Measurements from ENCODE around the gene TRPM2. TPM values are rescaled to one million over a fixed set of nuclear protein-coding genes. Genes with fewer than 3 reads are reported as not detected.

TRPM2 gene
- total and polyA plus RNA-seq, 2 donors (not counting 3 experiments of a cell fraction or from before 2014, with no cell fraction given): not detected

DNA sequence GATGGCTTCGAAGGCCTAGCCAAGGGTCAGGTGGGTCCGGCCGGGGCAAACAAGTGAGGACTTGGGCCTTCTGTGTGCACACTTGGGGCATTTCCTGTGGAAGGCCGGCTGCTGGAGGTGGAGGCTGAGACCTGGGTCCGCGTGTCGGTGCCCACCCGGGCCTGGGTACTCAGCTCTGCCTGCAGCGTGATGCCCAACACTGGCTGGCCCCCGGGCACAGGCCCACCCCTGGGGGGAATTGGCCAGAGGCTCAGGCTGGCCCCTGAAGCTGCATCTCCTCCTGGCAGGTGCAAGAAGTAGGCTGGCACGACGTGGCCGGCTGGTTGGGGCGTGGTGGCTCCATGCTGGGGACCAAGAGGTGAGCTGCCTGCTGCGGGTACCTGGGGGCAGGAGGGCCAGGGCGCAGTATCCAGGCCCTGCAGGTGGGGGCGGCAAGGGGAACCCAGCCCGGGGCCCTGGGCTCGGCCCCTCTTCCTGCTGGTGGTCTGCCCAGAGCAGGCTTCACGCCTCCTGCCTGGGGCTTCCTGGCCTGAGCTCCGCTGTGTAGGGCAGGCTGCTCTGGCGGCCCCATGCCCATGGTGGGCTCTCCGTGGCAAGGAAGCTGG, 31.5 kb upstream of the TRPM2 start:
- POLR2A ChIA-PET: no interaction called here
- no peaks in the 10 kb centered on the region for H3K9me1 ChIP-seq (replicated peaks; ENCODE audit: control insufficient read depth, extremely low read depth, insufficient read depth, low read length)
- H3K36me3 ChIP-seq (ENCODE audit: control insufficient read depth in 2 of 2, extremely low read depth in 1 of 2, insufficient read depth in 2 of 2, low read length in 2 of 2): peaks cover 7 to 51% of the 10 kb centered on the region in 2 experiments
- CTCF ChIA-PET: no interaction called here
- H3K27ac ChIP-seq (ENCODE audit: insufficient read depth, low read depth, low read length): no peak overlapping the region
- intact Hi-C loops (cut with micrococcal nuclease) (no loop called here), dilution Hi-C loops (cut with MboI; ENCODE audit: extremely low pct_ligation_motif_present, low sequenced_read_pairs) (no loop called here)
- DNase-seq (ENCODE audit: low read depth, low spot score) (no peak), FAIRE-seq (no peak)
- no peaks in the 10 kb centered on the region for H3K79me2 ChIP-seq (ENCODE audit: control insufficient read depth, insufficient read depth, low read length)
- H3K4me2 ChIP-seq (ENCODE audit: insufficient read depth, low read length): no peak overlapping the region
- no TSS peak for BruUV-seq (replicated peaks)
- no peaks in the 10 kb centered on the region for H4K20me1 ChIP-seq (replicated peaks; ENCODE audit: control insufficient read depth, extremely low read depth, insufficient read depth, low read length)
- no peaks in the 10 kb centered on the region for H3K27me3 ChIP-seq (ENCODE audit: control insufficient read depth in 2 of 2, insufficient read depth in 2 of 2, low read length in 2 of 2)
- H3K9me3 ChIP-seq (replicated peaks; ENCODE audit: control insufficient read depth, insufficient read depth, low read length): no peaks in the 10 kb centered on the region
- no peak overlapping the region for H3K4me3 ChIP-seq (replicated peaks in 1 of 3; ENCODE audit: insufficient read depth in 1 of 3, low read depth in 1 of 3, low read length in 3 of 3)
- no peak overlapping the region for H3K9ac ChIP-seq (replicated peaks; ENCODE audit: extremely low read depth, insufficient read depth, low read length)
- H3K4me1 ChIP-seq (ENCODE audit: control insufficient read depth, extremely low read depth, insufficient read depth, low read length): no peaks in the 10 kb centered on the region
- no peak overlapping the region for H2AFZ ChIP-seq (ENCODE audit: low read depth, low read length)
- TF ChIP-seq JUN (IDR thresholded peaks at IDR 0.05; ENCODE audit: borderline replicate concordance, insufficient read depth, insufficient read length, low read depth) (no peak), POLR2A (IDR thresholded peaks at IDR 0.05; ENCODE audit: low read depth, low read length) (no peak), MYC (IDR thresholded peaks at IDR 0.05; ENCODE audit: low read depth, low read length) (no peak), EZH2 (IDR thresholded peaks at IDR 0.05; ENCODE audit: borderline replicate concordance, low read depth, low read length, severe bottlenecking) (no peak), POLR2AphosphoS5 (IDR thresholded peaks at IDR 0.05; ENCODE audit: insufficient read depth, low read depth, low read length) (no peak), GATA2 (IDR thresholded peaks at IDR 0.05; ENCODE audit: insufficient read depth, insufficient read length, low read depth, low read length) (no peak), FOS (IDR thresholded peaks at IDR 0.05; ENCODE audit: borderline replicate concordance, insufficient read depth, low read length) (no peak)
- TF ChIP-seq, protein P1, sequence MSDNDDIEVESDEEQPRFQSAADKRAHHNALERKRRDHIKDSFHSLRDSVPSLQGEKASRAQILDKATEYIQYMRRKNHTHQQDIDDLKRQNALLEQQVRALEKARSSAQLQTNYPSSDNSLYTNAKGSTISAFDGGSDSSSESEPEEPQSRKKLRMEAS (IDR thresholded peaks at IDR 0.05; ENCODE audit: insufficient read depth, insufficient read length): no peak
- TF ChIP-seq, protein P2, sequence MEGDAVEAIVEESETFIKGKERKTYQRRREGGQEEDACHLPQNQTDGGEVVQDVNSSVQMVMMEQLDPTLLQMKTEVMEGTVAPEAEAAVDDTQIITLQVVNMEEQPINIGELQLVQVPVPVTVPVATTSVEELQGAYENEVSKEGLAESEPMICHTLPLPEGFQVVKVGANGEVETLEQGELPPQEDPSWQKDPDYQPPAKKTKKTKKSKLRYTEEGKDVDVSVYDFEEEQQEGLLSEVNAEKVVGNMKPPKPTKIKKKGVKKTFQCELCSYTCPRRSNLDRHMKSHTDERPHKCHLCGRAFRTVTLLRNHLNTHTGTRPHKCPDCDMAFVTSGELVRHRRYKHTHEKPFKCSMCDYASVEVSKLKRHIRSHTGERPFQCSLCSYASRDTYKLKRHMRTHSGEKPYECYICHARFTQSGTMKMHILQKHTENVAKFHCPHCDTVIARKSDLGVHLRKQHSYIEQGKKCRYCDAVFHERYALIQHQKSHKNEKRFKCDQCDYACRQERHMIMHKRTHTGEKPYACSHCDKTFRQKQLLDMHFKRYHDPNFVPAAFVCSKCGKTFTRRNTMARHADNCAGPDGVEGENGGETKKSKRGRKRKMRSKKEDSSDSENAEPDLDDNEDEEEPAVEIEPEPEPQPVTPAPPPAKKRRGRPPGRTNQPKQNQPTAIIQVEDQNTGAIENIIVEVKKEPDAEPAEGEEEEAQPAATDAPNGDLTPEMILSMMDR (IDR thresholded peaks at IDR 0.05; ENCODE audit: extremely low read depth in 1 of 2, insufficient read depth in 1 of 2, low read depth in 1 of 2, low read length in 2 of 2): no peak

Measured in endothelial cell of umbilical vein (primary cell).